OCI-LY1 (cell line): ENCODE results near the gene PFN3.

Experiments
- CTCF ChIP-seq: fragments of 200-600 bp; sonication (generic), shearing (Covaris generic); IDR thresholded peaks from 2 replicates; pipeline ENCODE4 v1.5.1; 2017; ENCODE audit warnings: mild to moderate bottlenecking, antibody characterized with exemption, low read length, moderate library complexity, mixed read lengths
- EZH2 ChIP-seq: fragments of 200-600 bp; sonication (generic), shearing (Covaris generic); IDR thresholded peaks from 2 replicates; pipeline ENCODE4 v1.8.0; 2017; ENCODE audit warnings: borderline replicate concordance, mixed run types, mild to moderate bottlenecking, antibody characterized with exemption, low read length, moderate library complexity, mixed read lengths

- peak; percentile 49 for TF ChIP-seq CTCF
- no peak for TF ChIP-seq EZH2
These were observed 17.9 kb downstream of the PFN3 start for GRCh38 chr5:177382423-177383029.
